Right hindlimb (tissue), 1 donor: Measurements from ENCODE around the gene COMMD1.
"Not testable (repeated sequence)": the region's sequence is repeated elsewhere in the genome, so short reads cannot be mapped to it uniquely, and the experiment has no call there.

ENCODE experiments used
- DNase-seq: peaks from one replicate; pipeline ENCODE4 v3.0.0-alpha.2; 2018

COMMD1 gene

GRCh38 chr2:61905372-61906185 lies at the start of gene COMMD1:
Gene COMMD1, plus strand, starts transcription at chr2:61905674. Its CDS starts 5 bp downstream, at chr2:61905679.
- peak; percentile 88 for DNase-seq

DNA sequence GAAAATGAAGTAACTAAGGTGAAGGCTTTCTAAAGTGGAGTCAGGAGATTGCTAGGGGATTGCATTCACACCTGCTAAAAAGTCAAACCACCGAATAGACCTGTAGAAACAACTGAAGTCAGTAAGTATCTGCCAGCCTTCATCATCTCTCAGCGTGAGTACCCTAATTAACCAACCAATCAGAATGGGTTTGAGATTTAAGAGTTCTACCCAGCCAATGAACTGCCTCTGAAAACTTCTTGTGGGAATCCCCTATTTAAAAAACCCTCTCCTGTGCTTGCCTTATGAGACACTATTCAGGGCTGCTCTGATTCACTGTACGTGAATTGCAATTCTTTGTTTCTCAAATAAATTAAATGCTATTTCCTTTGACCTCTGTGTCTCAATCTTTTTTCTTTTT lies 48.2 kb upstream of the COMMD1 start:
- no peak for DNase-seq

DNA sequence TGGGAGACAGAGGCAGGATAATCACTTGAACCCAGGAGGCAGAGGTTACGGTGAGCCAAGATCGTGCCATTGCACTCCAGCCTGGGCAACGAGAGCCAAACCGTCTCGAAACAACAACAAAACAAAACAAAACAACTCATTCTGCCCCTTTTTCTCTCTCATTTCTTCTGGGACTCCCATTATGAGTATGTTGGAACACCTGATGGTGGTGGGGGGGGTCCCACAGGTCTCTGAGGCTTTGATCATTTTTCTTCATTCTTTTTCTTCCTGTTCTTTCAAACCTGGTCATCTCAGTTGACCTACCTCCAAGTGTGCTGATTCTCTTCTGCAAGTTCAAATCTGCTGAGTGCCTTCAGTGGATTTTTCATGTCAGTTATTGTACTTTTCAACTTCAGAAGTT lies 43.4 kb upstream of the COMMD1 start:
- DNase-seq: no peak

DNA sequence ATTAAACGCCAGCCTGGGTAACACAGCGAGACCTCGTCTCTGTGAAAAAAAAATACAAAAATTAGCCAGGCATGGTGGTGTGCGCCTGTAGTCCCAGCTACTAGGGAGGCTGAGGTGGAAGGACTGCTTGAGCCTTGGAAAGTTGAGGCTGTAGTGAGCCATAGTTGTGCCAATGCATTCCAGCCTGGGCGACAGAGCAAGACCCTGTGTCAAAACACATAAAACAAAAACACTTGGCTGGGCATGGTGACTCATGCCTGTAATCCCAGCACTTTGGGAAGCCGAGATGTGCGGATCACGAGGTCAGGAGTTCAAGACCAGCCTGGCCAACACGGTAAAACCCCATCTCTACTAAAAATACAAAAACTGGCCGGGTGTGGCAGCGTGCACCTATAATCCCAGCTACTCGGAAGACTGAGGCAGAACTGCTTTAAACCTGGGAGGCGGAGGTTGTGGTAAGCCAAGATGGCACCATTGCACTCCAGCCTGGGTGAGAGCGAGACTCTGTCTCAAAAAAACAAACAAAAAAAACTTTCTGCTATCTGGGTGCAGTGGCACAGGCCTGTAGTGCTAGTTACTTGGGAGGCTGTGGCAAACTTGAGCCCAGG lies 38.9 kb upstream of the COMMD1 start:
- not testable (repeated sequence) for DNase-seq

- no peak for DNase-seq
These were observed 29.1 kb upstream of the COMMD1 start for GRCh38 chr2:61876400-61876799.

- no peak for DNase-seq
These were observed 27.8 kb upstream of the COMMD1 start for GRCh38 chr2:61877571-61878245.

GRCh38 chr2:61878761-61879160 lies 26.7 kb upstream of the COMMD1 start:
- DNase-seq: no peak

DNA sequence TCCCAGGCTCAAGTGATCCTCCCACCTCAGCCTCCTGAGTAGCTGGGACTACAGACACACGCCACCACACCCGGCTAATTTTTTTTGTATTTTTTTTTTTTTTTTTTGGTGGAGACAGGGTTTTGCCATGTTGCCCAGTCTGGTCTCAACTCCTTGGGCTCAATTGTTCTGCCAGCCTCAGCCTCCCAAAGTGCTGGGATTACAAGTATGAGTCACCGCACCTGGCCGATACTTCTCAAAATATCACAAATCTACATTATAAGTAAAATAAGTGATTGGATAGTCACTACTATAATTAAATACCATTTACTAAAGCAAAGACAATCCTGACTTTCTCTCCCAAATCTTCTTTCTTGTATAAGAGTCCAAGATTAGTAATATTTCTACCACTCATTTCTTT lies 26.1 kb upstream of the COMMD1 start:
- DNase-seq: not testable (repeated sequence)

DNA sequence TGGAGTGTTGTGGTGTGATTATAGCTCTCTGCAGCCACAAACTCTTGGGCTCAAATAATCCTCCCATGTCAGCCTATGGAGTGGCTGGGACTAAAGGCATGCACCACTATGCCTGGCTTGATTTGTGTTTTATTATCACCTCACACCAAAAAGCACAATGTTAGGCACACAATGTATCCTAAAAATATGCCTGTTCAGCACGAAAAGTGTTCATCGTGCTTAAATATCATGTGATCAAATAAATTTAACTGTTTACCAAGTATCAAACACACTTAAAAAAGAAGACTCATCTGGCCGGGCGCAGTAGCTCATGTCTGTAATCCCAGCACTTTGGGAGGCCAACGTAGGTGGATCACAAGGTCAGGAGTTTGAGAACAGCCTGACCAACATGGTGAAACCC lies 22.6 kb upstream of the COMMD1 start:
- no peak for DNase-seq

DNA sequence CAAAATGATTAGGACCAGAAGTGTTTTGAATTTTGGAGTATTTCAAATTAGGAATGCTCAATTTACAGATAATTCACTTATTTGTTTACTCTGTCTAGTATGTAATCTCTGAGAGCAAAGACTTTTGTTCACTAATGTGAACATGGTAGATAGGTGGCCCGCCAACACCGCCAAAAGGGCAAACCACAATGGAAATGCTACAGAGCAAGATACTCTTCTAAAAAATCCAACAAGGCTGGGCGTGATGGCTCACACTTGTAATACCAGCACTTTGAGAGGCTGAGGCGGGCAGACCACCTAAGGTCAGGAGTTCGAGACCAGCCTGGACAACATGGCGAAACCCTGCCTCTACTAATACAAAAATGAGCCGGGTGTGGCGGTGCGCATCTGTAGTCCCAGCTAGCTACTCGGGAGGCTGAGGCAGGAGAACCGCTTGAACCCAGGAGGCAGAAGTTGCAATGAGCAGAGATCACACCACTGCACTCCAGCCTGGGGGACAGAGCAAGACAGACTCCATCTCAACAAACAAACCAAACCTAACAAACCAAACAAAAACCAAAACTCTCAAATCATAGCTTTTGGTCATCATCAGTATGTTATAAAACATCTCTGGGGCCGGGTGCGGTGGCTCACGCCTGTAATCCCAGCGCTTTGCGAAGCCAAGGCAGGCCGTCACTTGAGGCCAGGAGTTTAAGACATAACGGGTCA lies 19.4 kb upstream of the COMMD1 start:
- no peak for DNase-seq

DNA sequence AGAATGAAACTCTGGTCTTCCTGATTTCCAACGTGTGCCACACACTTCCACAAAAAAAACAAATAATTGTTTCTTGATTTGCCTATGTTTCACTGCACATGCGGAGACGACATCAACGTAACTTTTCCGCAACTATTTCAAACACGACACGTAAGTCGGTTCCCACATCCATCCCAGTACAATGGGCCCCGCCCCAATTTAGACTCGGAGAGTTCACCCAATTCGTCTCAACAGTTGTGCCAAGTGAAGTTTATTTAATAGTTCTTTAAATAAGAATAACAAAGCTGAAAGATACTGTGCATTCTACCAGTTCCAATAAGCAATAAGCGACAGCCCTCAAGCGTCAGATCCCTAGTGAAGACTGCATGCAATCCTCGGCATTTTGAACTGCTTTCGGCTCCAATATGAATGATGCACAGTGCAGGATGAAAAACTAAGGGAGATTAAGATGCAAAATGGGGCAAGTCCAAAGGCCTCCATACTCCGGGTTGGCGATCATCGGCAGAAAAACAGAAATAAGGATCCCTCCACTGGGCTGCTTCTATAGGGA lies 17.7 kb upstream of the COMMD1 start:
- DNase-seq: peak; percentile 26

DNA sequence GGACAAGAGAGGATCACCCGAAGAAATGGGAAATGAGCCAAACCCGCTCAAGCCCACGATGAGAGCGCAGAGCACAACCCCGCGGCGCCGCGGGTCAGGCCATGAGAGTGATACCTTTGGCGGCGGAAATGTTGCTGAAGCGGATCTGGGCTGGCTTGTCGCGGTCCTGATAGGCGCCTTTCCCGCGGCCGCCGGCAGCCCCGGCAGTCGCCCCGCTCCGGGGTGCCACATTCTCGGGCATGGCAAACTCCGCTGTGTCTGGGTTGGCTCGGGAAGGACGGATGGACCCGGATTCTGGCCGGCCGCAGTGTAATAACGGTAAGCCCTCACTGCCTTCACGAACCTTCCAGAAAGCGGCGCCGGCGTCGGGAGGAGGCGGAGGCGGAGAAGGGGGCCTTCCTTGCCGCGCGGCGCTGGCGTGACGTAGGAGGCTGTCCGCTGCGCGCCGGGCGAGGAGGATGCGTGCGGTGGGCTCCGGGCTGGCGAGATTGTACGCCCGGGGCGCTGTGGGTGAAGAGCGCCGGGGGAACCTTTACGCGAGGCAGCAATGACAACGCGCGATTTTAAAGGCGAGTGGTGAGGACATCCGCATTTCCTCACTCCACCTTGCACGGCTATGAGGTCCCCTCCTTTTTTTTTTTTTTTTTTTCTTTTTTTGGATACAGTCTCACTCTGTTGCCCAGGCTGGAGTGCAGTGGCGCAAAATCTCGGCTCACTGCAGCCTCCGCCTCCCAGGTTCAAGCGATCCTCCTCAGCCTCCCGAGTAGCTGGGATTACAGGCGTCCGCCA lies 17.0 kb upstream of the COMMD1 start, which contains the start of gene CCT4:
CCT4 (minus strand) TSS at position 390 of the 789 bp plus-strand sequence; CDS start at position 241, 149 bp downstream.
- peak; percentile 92 for DNase-seq

DNA sequence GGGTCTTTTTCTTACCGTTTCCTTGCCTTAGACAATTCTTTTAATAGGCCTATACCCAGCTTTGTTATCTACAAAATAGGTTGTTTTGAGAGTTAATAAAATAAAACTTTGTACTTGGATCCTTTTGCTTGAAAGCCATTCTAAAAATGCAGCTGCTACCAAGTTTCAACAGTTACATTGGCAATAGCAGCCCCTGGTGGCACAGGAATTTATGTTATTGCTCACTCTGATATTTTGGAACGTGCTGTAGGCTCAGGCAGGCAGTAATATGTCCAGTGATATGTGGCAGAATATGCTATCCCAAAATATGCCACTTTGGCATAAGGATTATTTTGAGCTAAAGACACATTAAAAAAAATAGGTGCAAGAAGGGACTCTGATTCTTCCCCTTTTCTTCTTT lies 6.7 kb upstream of the COMMD1 start:
- DNase-seq: no peak

- no peak for DNase-seq
These were observed 5.2 kb upstream of the COMMD1 start for GRCh38 chr2:61900281-61900680.

GRCh38 chr2:61906186-61906470 lies 654 bp downstream of the COMMD1 start:
- no peak for DNase-seq

- no peak for DNase-seq
These were observed 3.6 kb downstream of the COMMD1 start for GRCh38 chr2:61909116-61909515.

DNA sequence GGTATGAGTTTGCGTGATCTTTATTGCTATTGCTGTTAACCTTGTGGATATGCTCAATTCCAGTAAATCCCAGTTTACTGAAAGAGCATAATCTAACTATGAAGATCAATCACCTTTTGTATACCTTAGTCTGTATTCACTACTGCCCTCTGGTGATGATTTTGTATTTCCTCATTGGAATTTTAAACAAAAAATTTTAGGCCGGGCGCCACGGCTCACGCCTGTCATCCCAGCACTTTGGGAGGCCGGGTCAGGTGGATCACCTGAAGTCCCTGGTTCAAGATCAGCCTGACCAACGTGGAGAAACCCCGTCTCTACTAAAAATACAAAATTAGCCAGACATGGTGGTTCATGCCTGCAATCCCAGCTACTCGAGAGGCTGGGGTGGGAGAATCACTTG lies 5.1 kb downstream of the COMMD1 start:
- no peak for DNase-seq

DNA sequence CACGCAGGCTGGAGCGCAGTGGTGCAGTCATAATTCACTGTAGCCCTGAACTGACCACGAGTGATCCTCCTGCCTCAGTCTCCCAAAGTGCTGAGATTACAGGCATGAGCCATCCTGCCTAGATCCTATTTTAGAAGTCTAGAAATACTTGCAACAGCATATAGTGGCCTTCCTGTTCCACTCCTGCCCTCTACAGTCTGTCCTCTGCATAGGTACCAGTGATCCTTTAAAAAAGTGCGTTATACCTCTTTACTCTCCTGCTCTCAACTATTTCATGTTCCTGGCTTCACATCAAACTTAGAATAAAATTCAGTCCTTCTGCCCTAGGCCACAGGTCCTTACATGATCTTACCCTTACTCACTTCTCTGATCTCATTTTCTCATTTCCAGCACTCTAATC lies 6.0 kb downstream of the COMMD1 start:
- DNase-seq: no peak

GRCh38 chr2:61914794-61915193 lies 9.3 kb downstream of the COMMD1 start:
- DNase-seq: not testable (repeated sequence)

DNA sequence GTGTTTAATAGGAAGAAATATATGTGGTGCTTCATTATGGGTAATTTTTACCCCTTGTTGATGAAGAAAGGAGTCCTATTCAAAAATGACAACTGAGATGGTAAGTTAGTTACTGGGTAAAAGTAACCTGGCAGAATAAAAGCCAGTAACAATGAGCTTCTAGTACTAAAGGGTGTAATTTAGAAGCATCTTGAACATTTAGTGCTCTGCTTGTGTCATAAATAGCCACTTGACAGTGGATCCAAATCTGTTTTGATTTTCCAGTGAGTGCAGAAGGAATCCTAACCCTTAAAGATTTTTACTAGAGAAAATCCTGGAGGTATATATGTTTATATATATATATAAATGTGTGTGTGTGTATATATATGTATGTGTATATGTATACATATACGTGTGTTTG lies 15.1 kb downstream of the COMMD1 start:
- DNase-seq: no peak

- no peak for DNase-seq
These were observed 17.2 kb downstream of the COMMD1 start for GRCh38 chr2:61922714-61923113.
